ENCODE measurements around the gene MPPED1.

The MPPED1 gene

GRCh38 chr22:43554694-43555365 is 143.0 kb downstream of the MPPED1 start:
- in situ Hi-C loops (cut with HindIII; ENCODE audit: low sequenced_read_pairs): no loop called here

GRCh38 chr22:43555561-43556515 is 144.0 kb downstream of the MPPED1 start:
- in situ Hi-C loops (cut with HindIII; ENCODE audit: low sequenced_read_pairs): no loop called here
